ENCODE data around the gene CHML. TPM values are rescaled to one million over a fixed set of nuclear protein-coding genes. Genes with fewer than 3 reads are reported as not detected.

The CHML gene
- total and polyA plus RNA-seq, 2 of the 8 experiments (the other 6 are each of a cell fraction or from before 2014, with no cell fraction given): 11.5 to 82.4 TPM

GRCh38 chr1:241598249-241598648 is 41.9 kb downstream of the CHML start:
- Histone ChIP-seq H3K27ac (ENCODE audit: low read depth, low read length) (no peak overlapping the region), H3K4me3 (ENCODE audit: extremely low read depth in 1 of 4, insufficient read depth in 2 of 4, low read depth in 3 of 4, low read length in 4 of 4) (no peak overlapping the region), H2BK5ac (ENCODE audit: low read depth, low read length) (no peak overlapping the region), H4K20me1 (replicated peaks in 1 of 2; ENCODE audit: control insufficient read depth in 1 of 2, insufficient read depth in 2 of 2, low read length in 2 of 2) (no peaks in the 10 kb centered on the region), H3K79me2 (ENCODE audit: control insufficient read depth in 1 of 2, insufficient read depth in 2 of 2, low read length in 2 of 2) (no peaks in the 10 kb centered on the region), H3K9ac (replicated peaks in 1 of 4; ENCODE audit: extremely low read depth in 1 of 4, low read depth in 3 of 4, low read length in 3 of 4) (no peak overlapping the region), H3K18ac (ENCODE audit: extremely low read depth, low read length) (no peak overlapping the region), H3K4ac (replicated peaks; ENCODE audit: insufficient read length, low read depth, low read length) (no peak overlapping the region), H2BK120ac (replicated peaks; ENCODE audit: low read depth, low read length) (no peak overlapping the region), H2BK15ac (ENCODE audit: low read length) (no peak overlapping the region), H2AK5ac (ENCODE audit: low read depth, low read length) (no peak overlapping the region), H3K56ac (replicated peaks; ENCODE audit: insufficient read length, low read depth, low read length) (no peak overlapping the region), H3K27me3 (replicated peaks in 1 of 4; ENCODE audit: control insufficient read depth in 3 of 4, extremely low read depth in 1 of 4, insufficient read depth in 3 of 4, low read length in 3 of 4) (no peaks in the 10 kb centered on the region), H3K23ac (ENCODE audit: insufficient read length) (no peak overlapping the region), H4K91ac (replicated peaks; ENCODE audit: insufficient read length, low read length) (no peak overlapping the region), H3K36me3 (ENCODE audit: control insufficient read depth in 2 of 4, insufficient read depth in 4 of 4, low read length in 3 of 4) (no peaks in the 10 kb centered on the region; a peak in 1 of 8 replicates), H3K79me1 (ENCODE audit: low read depth, low read length) (no peaks in the 10 kb centered on the region), H4K8ac (ENCODE audit: extremely low read depth, insufficient read depth, low read length) (no peak overlapping the region), H3K4me2 (ENCODE audit: insufficient read depth in 1 of 2, low read depth in 2 of 2, low read length in 2 of 2) (no peak overlapping the region), H3K9me3 (ENCODE audit: insufficient read depth in 2 of 2, low read depth in 1 of 2, low read length in 1 of 2) (no peaks in the 10 kb centered on the region), H2BK12ac (ENCODE audit: low read depth, low read length) (no peak overlapping the region), H2BK20ac (ENCODE audit: low read length) (no peak overlapping the region), H3K23me2 (ENCODE audit: low read depth, low read length) (no peaks in the 10 kb centered on the region), H4K5ac (ENCODE audit: insufficient read length, low read depth, low read length) (no peak overlapping the region), H3K4me1 (replicated peaks in 1 of 4; ENCODE audit: control insufficient read depth in 3 of 4, insufficient read depth in 4 of 4, low read length in 3 of 4) (no peaks in the 10 kb centered on the region), H3K14ac (ENCODE audit: insufficient read length) (no peak overlapping the region), H2AFZ (ENCODE audit: low read length) (no peak overlapping the region)
- 87% methylated on average over 3 of the region's 3 CpGs; no CpG with 5 or more reads in 1 of the 2 experiments for WGBS, 2 experiments (ENCODE audit: extremely low coverage in 1 of 2, insufficient coverage in 1 of 2, insufficient read length in 1 of 2, insufficient replicate concordance in 2 of 2, low coverage in 1 of 2, low lambda C conversion rate in 2 of 2, missing lambda C conversion rate in 1 of 2)
- ChIA-PET POLR2A (ENCODE audit: partially characterized antibody) (interaction anchor here (0.6 kb wide), 1 partner anchor 78 kb away, joined by 4 read pairs; no protein-coding TSS in a partner anchor), CTCF (ENCODE audit: partially characterized antibody) (interaction anchor here (2.5 kb wide), 1 partner anchor 13 kb away, joined by 10 read pairs; no protein-coding TSS in a partner anchor)
- FAIRE-seq: no peak
- DNase-seq (ENCODE audit: low read depth in 1 of 2, low spot score in 2 of 2): no peak
- TF ChIP-seq CBX8 (IDR thresholded peaks at IDR 0.05; ENCODE audit: borderline replicate concordance, low read depth, low read length): no peak
- TF ChIP-seq TEAD4 (IDR thresholded peaks at IDR 0.05; ENCODE audit: low read depth, low read length): no peak
- no peak for TF ChIP-seq TCF12 (IDR thresholded peaks at IDR 0.05; ENCODE audit: low read depth, low read length)
- TF ChIP-seq FOSL1 (IDR thresholded peaks at IDR 0.05; ENCODE audit: insufficient read depth, low read depth, low read length): no peak
- no peak for TF ChIP-seq RNF2 (IDR thresholded peaks at IDR 0.05; ENCODE audit: borderline replicate concordance, low read depth, low read length, missing control alignments, poor library complexity, severe bottlenecking)
- no peak for TF ChIP-seq ASH2L (IDR thresholded peaks at IDR 0.05; ENCODE audit: low read length)
- no peak for TF ChIP-seq JUND (IDR thresholded peaks at IDR 0.05; ENCODE audit: low read length)
- TF ChIP-seq EGR1 (IDR thresholded peaks at IDR 0.05; ENCODE audit: borderline replicate concordance, low read depth, low read length): no peak
- TF ChIP-seq GTF2F1 (IDR thresholded peaks at IDR 0.05; ENCODE audit: borderline replicate concordance, low read depth, low read length): no peak
- no peak for TF ChIP-seq MAX (IDR thresholded peaks at IDR 0.05)
- no peak for TF ChIP-seq KDM4A (IDR thresholded peaks at IDR 0.05; ENCODE audit: low read depth, low read length, severe bottlenecking)

All from H1 (cell line).